NCI-H345 (cell line): Measurements from ENCODE around the gene SCN2A.

Source experiments
- DNase-seq: peaks from one replicate; lab custom pipeline; 2025; lab: John Stamatoyannopoulos, UW

Gene SCN2A

DNA sequence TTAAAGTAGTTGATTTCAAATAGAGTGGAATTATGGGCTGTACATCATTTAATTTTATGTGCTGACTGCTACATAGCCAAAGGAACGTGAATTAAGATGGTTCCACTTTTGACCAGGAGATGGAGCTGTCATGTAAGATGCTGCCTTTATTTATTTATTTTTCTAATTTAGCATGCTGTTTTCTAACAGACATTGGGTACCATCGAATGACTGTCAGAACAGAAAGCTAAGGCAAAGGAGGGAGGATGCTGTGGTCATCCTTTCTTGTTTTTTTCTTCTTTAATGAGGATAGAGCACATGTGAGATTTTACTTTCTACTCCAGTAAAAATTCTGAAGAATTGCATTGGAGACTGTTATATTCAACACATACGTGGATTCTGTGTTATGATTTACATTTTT lies at the start of gene SCN2A:
TSS of gene SCN2A (plus strand) at position 185 of the 400 bp plus-strand sequence. CDS start 56,410 bp downstream, outside the sequence.
- DNase-seq = peak; percentile 80

DNA sequence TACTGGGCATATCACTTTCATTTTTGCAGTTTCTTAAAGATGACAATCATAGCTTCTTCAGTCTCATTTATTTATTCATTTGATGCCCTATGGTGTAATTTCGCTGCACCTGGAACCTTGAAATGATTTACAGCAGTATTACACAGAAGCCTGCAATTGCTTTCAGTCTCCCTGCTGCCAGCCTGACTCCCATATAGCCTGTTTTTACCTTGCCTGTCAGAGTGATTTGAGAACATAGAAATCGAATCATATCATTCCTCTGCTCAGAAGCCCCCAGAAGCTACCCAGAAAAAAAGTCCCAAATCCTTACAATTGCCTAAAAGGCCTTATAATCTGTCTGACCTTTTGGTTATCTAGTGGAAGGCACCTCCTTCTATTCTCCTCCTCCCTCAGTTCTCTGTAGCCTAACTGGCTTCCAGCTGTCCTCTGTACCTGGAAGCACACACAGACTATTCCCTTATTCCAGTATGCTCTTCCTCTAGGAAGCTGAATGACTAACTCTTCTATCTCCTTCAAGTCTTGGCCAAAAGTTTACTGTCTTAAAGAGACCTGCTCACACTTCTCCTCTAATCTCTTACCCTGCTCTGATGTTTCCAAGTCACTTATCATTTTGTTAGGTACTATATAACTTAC lies 48.0 kb upstream of the SCN2A start:
- DNase-seq = no peak

DNA sequence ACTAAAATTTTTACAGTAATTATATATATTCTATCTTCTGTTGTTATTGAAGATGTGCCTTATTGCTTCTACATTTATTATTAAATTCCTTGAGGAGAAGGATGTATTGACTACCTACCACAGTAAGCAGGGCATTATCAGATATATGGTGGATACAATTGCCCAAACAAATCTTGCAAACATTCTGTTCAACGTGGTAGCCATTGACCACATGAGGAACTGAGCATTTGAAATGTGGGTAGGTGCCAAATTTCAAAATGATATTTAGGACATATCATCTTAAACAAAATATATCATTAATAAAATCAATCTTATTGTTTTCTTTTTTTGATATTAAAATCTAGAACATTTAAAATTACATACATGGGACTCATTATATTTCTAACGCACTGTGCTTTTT lies 46.5 kb upstream of the SCN2A start:
- no peak for DNase-seq

DNA sequence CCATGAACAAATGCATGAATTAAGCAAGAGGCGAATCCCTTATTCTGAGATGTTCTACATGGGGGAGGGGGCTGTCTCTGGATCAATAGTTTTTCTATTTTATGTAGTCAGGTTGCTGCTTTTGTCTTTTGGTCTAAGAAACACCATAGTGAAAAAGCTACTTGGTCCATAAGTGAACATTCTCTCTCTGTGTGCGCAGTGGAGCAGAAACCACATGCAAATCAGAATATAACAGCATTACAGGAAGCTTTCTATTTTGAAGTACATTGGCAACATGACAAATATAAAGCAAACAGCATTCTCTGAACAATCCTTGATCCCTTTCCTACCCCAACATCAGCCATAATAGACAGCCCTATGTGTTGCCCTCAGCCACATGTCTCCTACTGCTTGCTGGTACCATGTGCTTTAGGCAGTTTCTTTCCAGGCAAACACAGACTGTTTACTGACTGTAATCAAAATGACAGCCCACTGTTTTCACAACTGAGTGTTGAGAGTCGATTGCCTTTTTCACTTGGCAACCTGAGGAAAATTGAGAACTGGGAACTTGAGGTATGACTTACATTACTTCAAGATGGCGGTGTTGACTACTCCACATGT lies 45.9 kb upstream of the SCN2A start:
- peak; percentile 88 for DNase-seq

DNA sequence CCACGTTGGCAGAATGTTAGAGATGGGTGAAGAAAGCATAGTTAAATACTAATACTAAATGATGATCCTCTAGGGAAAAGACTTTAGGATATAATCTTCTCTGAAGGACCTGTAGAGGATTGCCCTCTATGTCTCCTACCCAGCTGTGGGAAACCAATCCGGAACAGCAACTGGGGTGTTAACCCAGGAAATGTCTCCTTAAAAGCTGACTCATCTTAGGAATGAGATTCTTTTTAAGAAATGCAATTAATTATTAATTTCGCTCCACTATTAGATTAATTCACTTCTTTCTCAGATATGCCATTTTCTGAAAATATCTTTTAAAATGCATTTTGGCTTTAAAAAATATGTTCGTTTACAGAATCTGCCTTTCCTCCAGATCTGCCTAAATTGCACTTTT lies 42.8 kb upstream of the SCN2A start:
- DNase-seq = no peak

DNA sequence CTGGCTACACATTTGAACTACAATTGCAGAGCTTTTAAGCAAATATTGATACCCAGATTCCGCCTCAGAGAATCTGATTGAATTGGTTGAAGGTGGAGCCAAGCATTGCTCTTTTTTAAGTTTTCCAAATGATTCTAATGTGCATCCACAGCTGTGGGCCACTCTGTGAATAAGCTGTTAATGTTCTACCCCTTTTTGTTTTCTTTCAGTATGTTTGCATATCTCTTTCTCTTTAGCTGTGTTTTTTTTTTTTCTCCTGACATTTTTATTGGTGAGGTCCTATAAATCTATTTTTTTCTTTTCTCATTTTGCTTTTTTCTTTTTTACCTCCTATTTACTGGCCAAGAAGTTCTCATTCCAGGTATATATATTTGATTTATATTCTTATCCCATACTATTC lies 41.9 kb upstream of the SCN2A start:
- DNase-seq = peak; percentile 30

DNA sequence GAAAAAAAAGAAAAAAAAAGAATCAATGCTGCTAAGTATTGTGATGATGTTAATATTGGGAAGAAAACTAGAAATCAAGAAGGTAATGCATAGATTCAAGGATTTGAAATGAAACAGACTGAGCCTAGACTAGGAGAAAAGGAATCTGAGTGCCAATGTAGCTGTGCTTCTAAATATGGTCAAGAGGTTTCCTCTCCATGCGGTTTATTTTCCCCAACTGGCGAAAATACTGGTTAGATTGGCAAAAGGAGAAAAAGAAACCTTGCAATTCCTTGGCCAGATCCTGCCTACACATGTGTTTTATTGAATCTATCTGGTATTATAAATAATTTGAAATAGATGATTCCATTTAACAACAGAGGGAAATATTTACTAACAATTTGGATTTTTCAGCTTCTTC lies 41.0 kb upstream of the SCN2A start:
- no peak for DNase-seq

DNA sequence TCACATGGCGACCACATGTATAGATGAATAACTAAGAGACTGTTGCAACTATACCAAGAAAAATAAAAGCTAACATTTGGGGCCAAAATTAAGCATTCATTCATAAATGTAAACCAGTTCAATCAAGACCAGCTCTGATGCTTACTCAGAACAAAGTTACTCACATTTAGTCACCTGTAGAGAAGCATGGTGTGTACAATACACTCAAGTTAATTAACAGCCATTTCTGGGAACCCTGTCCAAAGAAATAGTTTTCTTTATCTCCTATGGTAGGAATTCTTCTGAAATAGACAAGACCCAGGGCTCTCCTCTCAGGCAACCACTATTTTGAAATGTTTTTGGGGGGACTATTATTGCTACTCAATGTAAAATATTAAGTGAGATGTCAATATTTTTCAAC lies 37.0 kb upstream of the SCN2A start:
- no peak for DNase-seq

DNA sequence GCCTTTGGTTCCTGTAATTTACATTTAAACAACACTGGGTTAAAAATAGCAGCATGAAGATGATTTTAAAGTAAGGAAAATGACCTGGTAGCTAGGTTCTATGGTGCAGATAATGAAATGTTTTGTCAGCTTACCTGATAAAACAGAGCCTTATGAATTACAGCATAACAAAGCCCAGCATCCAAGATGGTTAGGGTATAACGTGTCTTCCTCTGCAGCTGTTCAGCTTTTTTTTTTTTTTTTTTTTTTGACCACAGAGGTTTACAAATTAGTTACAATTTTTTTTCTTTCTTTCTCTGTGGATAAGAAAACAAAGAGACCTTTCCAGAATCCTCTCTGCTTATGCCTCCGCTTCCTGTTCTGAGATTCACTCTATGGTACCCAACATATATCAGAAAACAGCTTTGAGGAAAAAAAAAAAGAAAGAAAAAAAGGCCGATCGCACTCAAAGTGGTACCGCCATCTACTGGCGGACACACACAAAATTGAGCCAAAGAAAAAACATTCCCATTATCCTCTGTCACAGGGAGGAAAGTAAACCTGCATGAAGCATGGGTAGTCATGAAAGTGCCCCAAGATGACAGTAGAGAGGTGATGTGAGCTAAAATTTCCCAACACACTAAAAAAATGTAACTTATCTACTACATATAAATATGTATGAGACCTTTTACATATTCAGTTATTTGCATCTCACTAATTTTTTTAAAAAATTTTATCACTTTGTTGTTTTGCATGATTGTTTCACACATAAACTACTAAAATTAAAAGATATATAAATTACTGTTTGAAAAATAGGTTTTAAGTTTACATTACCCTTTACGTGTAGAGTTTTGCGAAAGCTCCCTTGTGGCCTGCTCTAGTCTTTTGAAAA lies 35.3 kb upstream of the SCN2A start, which contains the start of gene SCN3A:
TSS of gene SCN3A (minus strand) at position 362 of the 871 bp plus-strand sequence. CDS start 27,656 bp downstream, outside the sequence.
- peak; percentile 81 for DNase-seq

DNA sequence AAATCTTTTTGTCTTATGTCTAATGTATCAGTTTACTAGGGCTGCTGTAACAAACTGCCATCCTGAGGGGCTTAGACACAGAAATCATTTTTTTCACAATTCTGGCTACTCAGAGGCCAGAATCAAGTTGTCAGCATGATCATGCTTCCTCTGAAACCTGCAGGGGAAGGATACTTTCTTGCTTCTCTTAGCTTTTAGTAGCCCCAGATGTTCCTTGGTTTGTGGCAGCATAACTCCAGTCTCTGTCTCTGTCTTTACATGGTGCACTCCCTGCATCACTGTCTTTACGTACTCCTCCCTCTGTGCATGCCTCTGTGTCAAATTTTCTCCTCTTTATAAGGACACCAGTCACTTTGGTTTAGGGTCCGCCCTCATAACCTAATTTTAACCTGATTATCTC lies 33.3 kb upstream of the SCN2A start:
- no peak for DNase-seq

DNA sequence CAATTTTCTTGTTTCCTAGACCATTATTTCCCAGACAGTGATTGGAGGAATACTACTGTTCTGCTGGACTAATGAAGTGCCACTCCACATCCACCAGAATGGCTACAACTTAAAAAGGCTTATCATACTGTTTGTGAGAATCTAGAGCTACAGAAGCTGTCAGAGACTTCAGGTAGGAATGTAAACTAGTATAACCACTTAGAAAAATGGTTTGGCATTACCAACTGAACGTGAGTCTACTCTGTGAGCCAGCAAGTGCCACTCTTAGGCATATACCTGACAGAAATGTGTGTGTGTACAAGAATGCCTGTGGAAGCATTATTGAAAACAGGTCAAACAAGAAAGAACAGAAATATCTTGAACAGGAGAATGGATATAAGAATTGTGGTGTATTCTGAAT lies 31.1 kb upstream of the SCN2A start:
- no peak for DNase-seq

DNA sequence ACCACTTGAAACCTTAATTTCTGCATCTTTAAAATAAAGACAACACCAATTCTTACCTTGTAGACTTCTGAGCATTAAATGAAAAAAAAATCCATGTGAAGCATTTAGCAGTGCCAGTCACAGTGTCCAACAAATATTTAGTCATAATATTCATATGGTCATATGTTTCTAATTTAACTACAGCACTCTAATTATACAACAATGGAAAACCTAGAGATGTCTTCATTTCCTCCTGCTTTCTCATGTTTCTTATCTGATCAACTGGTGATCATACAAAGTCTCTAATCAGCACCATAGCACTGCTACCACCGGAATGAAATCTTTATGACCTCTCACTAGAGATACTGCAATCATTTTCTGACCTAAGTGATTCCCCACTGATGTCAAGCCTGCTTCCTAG lies 25.1 kb upstream of the SCN2A start:
- DNase-seq = no peak

DNA sequence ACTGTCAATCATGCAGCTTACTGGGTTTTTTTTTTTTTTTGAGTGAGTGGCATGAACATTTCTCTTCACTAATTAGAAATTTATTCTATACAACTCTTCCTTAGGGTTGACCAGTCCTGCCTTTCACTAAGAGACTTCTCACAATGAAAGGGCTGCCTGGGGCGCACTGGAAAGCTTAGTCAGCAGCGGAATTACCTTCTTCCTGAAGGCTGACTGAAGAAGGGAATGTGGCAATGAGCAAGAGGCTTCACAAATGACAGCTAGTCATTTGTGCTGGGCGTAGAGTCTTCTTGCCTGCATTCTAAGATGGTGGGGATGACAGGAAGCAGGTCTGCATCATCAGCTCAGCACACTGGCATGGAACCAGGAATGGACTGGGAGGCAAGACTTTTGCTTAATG lies 19.7 kb upstream of the SCN2A start:
- DNase-seq = no peak

DNA sequence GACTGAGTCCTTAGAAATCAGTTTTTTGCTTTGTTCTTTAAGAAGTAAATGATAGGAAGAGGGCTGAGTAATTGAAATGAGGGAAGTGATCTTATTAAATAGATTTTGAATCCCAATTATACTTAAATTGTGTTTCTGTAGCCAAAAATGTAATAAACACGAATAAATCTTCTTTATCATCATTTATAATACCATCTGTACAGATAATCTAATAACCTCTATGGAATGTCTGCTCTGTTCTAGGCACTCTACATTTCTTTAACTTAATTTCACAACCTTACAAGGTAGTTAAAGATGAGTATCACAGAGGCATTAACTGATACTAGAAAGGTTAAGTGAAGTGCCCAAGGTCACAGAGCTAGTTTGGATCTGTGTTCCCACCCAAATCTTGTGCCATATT lies 14.3 kb upstream of the SCN2A start:
- DNase-seq = no peak

DNA sequence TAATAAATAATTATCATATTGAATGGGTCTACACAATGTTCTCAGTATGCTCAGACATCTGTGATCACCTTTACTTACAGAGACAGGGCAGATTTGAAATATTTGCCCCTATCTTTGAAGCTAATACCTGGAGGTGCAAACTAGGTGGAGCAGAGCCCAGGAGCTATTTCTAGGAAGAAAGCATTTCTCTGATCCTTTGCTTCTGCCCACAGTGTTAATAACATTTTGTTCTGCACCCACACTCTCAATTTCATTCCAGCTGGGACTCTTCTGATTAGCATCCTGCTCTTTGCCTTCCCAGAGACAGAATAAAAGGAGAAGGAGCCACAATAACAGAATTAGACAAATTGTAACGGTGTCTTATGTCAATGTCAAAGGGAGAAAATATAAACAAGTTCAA lies 11.6 kb upstream of the SCN2A start:
- no peak for DNase-seq

DNA sequence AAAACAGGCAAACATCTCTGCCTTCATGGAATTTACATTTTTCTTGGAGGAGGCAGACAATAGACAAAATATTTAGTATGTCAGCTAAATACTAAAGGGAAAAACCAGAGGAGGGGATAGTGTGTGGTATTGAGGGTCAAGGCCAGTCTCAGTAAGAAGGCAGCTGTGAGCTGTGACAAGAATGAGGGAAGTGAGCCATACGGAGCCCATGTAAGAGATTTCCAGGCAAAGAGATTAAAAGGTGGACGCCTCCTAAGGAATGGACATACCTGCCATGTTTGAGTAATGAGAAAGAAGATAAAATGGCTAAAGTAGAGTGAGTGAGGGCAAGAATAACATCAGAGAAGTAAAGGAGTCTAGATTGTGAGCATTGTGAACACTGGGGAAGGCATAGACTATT lies 2.2 kb upstream of the SCN2A start:
- DNase-seq = no peak

DNA sequence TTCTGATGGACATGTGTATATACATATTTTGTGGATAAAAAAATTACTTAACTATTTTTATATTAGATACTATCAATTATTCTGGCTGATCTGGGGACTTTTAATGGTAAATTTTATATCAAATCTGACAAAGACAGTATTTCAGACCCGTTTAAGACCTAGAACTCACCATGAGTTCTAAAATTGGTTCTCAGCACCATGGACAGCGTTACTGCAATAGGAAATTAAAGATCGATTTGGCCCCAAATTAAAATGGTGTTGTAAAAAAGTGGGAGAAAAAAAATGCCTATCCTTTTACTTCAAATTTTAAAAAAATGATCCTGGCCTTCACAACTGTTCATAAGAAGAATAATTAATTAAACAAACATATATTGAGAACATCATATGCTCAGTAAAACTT lies 919 bp upstream of the SCN2A start:
- no peak for DNase-seq

DNA sequence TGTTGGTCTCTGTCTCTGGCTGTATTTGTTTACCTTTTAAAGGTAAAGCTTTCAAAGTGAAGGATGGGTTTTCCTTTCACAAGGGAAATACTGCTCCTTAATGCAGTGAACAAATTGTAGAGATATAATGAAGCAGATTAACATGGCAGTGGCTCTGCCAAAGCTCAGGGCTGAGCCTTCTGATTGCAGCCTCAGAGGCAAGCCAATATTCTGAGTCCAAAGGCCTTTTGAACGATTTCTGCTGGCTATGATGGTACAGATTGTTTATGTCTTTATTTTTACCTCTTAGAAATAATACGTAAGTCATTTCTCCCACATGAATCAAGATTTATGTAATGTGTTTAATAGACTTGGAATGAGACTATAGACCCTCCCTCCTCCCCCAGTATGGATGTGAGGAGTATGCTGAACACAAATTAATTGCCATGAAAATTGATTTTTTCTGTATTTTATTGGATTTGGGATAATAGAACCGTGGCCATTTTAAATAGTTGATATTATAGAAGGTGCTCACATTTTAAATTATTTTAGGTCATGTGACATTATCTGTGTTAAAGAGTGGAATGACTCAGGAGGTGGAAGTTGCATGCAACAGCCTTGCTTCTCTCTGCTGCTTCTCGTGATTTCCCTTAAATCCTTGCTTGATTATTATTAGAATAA lies 772 bp downstream of the SCN2A start:
- DNase-seq = peak; percentile 38

DNA sequence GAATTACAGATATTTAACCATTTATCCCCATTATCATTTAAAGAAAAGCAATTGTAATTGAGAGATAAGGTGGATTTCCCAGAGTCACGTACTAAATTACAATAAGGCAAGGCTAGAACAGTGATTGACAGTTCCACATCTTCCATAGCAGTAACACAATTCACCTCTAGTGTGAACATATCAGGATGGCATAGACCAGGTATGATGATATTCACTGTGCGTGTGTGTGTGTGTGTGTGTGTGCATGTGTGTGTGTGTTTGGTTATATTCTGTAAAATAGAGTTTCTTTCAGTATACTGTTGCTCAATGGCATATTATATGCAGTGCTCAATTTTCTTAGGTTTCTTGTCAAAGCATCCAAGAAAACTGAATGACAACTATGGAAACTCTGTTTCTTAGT lies 1.7 kb downstream of the SCN2A start:
- DNase-seq = no peak

DNA sequence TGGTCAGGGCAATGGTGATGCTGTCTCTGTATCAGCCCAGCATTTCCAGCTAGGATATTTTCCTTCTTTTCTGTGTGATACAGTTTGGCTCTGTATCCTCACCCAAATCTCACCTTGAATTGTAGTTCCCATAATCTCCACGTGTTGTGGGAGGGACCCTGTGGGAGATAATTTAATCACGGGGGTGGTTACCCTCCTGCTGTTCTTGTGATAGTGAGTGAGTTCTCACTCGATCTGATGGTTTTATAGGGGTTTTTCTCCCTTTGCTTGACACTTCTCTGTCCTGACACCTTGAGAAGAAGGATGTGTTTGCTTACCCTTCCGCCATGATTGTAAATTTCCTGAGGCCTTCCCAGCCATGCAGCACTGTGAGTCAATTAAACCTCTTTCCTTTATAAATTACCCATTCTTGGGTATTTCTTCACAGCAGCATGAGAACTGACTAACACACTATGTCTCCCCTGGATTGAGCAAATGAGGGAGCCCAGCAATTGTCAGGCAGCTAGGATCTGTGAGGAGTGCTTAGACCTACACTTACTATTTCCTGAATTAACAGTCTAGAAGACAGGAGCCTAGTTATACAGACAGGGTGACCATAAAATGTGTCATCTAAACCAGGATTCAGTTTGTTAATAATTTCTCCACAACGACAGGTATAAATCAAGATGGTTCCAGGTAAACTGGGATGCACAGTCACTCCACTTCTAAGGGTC lies 6.0 kb downstream of the SCN2A start:
- DNase-seq = no peak

DNA sequence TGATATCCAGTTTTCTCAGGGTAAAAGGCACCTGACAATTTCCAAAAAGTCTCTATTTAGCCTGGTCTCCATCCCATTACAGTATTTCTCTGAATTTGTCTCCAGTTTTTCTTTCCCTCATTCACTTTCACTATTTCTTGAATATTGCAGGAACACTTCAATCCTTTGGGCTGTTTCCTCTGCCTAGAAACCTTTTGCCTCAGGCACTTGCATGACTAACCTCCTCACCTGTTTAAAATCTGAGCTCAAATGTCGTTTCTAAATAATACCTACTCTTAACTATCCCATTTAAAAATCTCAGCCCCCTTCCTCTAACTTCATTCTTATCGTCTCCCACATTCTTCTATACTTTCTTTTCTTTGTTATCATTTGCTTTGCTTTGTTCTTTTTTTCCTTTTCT lies 9.0 kb downstream of the SCN2A start:
- DNase-seq = no peak

DNA sequence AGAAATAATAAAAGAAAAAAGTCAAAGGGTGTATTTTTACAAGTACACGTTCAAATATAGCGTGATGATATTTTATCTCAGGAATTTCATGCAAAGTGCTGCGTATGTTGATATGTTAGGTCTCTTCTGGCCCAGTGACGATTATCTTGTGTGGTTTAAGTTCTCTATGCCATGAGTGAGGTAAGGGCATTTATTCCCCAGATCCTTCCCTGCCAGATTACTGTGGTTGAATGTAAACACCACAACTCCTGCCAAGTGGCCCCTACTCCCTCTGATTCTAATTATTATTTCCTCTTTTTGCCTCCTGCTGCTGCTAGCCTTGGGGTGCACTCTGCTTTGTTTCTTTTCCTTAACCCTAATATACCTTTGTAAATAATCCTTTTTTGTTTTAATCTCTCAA lies 12.2 kb downstream of the SCN2A start:
- no peak for DNase-seq
